ENCODE results near the gene SIPA1L3.

Gene SIPA1L3

GRCh38 chr19:38204728-38205127 is 297.7 kb downstream of the SIPA1L3 start:
- no peak for TF ChIP-seq ZFX (IDR thresholded peaks at IDR 0.05)
- no peak overlapping the region for H3K27ac ChIP-seq

GRCh38 chr19:38206006-38206745 is 299.2 kb downstream of the SIPA1L3 start:
- TF ChIP-seq ZFX (IDR thresholded peaks at IDR 0.05) = no peak
- TF ChIP-seq CTCF (conservative IDR thresholded peaks at IDR 0.05) = no peak
- H3K27ac ChIP-seq = no peak overlapping the region

- H3K27ac ChIP-seq = no peak overlapping the region
- no peak for TF ChIP-seq CTCF (conservative IDR thresholded peaks at IDR 0.05)
- TF ChIP-seq ZFX (IDR thresholded peaks at IDR 0.05) = no peak
These were observed 299.9 kb downstream of the SIPA1L3 start for GRCh38 chr19:38206928-38207327.

- TF ChIP-seq CTCF (conservative IDR thresholded peaks at IDR 0.05) = no peak
- TF ChIP-seq ZFX (IDR thresholded peaks at IDR 0.05) = no peak
- H3K27ac ChIP-seq = no peak overlapping the region
These were observed 300.5 kb downstream of the SIPA1L3 start for GRCh38 chr19:38207543-38207942.

- H3K27ac ChIP-seq = no peak overlapping the region
- TF ChIP-seq CTCF (conservative IDR thresholded peaks at IDR 0.05) (no peak), ZFX (IDR thresholded peaks at IDR 0.05) (no peak)
These were observed 301.6 kb downstream of the SIPA1L3 start for GRCh38 chr19:38208571-38208970.

GRCh38 chr19:38209152-38209551 is 302.1 kb downstream of the SIPA1L3 start:
- TF ChIP-seq CTCF (conservative IDR thresholded peaks at IDR 0.05) (no peak), ZFX (IDR thresholded peaks at IDR 0.05) (no peak)
- H3K27ac ChIP-seq = no peak overlapping the region

GRCh38 chr19:38209671-38210457 is 302.9 kb downstream of the SIPA1L3 start:
- H3K27ac ChIP-seq = no peak overlapping the region
- no peak for TF ChIP-seq CTCF (conservative IDR thresholded peaks at IDR 0.05)
- no peak for TF ChIP-seq ZFX (IDR thresholded peaks at IDR 0.05)

Data from C4-2B (cell line).